Activated effector memory CD4-positive, alpha-beta T cell treated with Interleukin-2 at 50 U/mL for 16 hours (primary cell): Measurements from ENCODE around the gene TMEM119.
"Not testable (repeated sequence)": the region's sequence is repeated elsewhere in the genome, so short reads cannot be mapped to it uniquely, and the experiment has no call there.

Experiments
- DNase-seq: peaks from one replicate; pipeline ENCODE4 v3.0.0-alpha.2; 2020

Gene TMEM119

DNA sequence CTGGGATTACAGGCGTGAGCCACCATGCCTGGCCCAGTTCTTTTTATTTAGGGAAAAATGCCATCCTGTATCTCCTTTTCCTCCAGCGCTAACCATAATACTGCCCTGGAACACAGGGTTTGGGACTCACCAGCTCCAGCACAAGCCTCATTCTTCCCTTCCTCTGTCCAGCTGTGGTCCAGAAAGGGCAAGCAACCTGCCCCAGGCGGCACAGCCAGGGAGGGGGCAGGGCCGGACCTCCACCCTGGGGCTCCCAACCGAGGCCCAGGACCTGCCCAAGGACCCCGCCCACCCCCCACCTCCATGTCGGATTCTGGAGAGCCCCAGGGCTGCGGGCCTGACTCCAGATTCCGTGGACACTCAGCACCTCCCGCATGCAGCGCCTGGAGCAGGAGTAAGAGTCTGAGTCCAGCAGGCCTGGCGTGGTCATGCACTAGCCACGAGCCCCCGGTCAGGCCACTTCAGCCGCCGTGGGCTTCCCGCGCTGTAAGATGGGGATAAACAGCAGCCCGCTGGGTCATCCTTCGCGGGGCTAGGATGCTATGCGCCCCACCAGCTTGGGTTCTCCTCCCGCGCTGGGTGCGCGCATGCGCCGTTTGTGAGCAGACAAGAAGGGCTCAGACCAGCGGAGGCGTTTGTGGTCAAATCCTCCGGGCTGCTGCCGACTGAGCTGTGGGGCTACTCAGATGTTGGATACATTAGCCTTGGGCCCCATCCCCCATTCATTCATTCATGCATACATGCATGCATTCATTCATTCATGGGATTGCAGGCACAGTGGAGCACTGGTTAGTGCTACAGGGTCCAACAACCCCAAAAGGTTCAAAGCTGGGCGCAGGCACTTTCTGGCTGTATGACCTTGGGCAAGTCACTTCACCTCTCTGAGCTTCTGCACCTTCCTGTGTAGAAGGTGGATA is 16.3 kb downstream of the TMEM119 start:
- no peak for DNase-seq

- DNase-seq = no peak
Measured at GRCh38 chr12:108580531-108580930, 17.4 kb downstream of the TMEM119 start.

- DNase-seq = no peak
Measured at GRCh38 chr12:108578813-108579212, 19.1 kb downstream of the TMEM119 start.

- DNase-seq = no peak
Measured at GRCh38 chr12:108578264-108578663, 19.6 kb downstream of the TMEM119 start.

DNA sequence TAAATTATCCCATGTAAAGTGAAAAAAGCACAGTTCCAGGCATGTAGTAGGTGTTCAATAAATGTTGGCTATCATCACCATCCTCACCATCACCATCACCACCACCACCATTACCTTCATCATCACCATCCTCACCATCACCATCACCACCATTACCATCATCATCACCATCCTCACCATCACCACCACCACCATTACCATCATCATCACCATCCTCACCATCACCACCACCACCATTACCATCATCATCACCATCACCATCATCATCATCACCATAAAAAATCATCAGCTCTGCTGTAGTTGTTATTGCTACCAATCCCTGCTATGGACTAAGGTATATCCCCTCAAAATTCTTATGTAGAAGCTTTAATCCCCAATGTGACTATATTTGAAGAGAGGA is 20.4 kb downstream of the TMEM119 start:
- no peak for DNase-seq

DNA sequence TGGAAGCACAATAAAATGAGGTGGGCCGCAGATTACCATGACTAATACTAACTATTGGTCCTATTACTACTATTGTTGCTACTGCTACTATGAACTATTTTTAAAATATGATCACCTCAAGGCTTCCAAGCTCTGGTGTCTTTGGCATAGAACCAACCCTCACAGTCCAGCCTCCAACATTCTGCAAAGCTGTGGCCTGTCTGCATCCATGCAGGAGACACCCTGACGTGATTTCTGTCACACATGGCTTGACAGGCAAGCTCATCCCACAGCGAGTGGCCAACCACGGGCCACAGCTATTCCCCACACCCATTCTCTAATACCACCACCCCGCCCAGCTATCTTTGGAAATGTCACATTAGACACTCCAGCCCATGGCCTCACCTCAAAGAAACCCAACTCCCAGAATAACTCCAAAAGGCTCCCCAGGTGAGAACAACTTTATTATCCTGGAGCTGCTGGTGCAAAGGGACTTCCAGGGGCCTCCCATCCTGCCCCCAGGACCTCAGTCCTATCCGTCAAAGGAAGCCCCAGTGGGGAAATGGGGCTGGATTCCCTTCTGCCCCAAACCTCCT is 21.1 kb downstream of the TMEM119 start:
- DNase-seq = no peak

GRCh38 chr12:108575199-108575912 is 22.5 kb downstream of the TMEM119 start:
- no peak for DNase-seq

DNA sequence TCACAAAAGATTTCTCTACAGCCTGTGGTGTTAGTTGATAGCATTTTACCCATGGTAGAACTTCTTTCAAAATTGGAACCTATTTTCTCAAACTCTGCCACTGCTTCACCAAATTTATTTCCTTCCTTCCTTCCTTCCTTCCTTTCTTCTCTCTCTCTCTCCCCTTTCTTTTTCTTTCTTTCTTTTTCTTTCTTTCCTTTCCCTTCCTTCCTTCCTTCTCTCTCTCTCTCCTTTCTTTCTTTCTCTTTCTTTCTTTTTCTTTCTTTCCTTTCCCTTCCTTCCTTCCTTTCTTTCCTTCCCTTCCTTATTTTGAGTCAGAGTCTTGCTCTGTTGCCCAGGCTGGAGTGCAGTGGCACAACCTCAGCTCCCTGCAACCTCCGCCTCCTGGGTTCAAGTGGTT is 23.6 kb downstream of the TMEM119 start:
- DNase-seq = not testable (repeated sequence)

DNA sequence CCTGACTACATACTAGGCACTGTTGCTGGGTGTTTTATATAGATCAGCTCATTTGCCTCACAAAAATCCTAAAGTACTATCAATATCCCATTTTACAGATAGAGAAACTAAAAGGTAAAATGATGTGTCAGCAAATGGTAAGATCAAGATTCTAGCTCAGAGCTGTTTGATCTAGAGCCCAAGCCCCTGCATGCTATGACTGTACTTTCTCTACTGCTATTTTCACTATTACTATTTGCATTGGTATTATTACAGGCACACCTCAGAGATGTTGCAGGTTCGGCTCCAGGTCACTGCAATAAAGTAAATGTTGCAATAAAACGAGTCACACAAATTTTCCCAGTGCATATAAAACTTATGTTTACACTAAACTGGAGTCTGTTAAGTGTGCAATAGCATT is 24.6 kb downstream of the TMEM119 start:
- DNase-seq = no peak

GRCh38 chr12:108572166-108572790 is 25.6 kb downstream of the TMEM119 start:
- DNase-seq = no peak

DNA sequence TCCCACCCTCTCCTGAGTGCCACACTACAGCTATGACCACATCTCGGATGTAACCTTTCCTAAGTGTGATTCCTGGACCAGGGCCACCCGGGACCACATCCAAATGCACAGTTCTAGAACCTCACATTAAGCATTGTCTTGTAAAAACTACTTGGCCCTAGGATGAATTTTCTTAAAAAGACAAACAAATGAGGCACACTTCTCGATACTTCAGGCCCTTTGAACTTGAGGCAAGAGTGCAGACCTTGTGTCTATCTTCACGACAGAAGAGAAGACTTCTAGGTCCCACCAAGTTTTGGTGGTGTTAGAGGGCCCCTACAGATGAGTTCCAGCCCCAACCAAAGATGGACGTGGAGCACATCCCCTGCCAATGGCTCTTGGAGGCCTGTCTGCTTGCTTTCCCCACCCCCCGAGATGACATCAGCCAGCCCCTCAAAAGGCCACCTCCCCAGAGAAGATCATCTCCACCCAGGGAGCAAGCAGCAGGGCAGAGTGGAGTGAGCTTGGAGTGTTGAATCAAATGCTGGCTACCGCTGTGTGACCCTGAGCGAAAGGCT is 26.2 kb downstream of the TMEM119 start:
- no peak for DNase-seq

- no peak for DNase-seq
Measured at GRCh38 chr12:108570743-108571608, 26.9 kb downstream of the TMEM119 start.

- peak; percentile 50 for DNase-seq
Measured at GRCh38 chr12:108568338-108569154, 29.3 kb downstream of the TMEM119 start.

DNA sequence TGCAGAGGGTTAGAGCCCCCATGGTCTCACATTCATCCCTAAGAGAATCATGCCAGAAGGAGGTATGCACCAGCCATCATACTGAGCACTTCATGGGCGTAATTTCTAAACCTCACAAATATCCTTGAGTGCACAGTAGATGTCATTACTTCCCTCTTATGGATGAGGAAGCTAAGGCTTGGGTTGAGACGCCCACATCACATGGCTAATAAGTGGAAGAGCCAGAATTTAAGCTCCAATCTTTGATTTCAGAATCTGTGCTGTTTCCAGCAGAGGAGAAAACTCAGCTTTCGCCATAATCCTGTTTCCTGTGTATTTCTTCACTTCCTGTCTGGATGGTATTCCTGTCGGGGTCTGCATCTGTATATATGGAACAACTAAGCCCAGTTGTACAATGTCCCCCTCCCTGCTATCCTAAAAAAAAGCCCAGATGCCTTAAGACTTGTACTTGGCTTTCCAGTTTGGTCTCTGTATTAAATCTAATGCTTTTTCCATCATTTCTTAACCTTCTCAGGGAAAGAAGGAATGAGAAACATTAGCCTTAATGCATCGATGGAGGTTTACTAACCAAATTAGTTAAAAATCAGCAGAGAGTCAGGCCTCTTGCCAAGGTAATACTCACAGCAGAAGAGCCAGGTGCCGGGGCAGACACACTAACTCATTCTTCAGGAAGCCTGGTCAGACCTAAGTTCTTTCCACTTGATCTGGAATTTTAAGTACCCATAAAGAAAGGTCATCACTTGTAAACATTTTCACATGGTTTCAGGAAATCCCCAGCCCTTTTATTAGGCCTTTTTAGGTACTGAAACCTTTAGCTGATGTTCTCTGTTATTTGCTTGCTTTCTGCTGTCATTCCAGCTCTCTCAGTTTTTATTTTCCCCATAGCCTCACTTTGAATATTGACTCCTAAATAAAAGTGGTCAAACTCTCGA is 30.2 kb downstream of the TMEM119 start:
- no peak for DNase-seq

GRCh38 chr12:108566452-108566851 is 31.4 kb downstream of the TMEM119 start:
- no peak for DNase-seq

DNA sequence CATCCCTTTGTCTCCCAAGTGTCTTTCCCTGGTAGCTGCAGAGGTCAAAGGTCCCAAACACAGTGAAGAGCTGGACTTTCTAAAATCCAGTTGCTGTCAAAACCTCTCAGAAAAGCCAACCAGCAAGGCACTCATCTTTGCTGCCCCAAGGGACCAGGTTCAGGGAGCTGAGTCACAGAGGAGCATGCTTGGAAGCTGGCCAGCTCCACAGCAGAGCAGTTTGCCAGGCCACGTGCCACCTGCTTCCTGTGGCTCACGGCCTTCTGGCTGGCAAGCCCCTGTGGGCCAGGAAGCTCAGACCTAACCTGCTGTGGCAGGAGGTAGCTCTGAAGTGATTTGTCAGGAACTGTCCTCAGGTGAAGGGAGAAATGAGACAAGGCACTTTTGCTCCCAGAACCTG is 31.9 kb downstream of the TMEM119 start:
- peak; percentile 60 for DNase-seq

- DNase-seq = no peak
Measured at GRCh38 chr12:108565146-108565545, 32.7 kb downstream of the TMEM119 start.

DNA sequence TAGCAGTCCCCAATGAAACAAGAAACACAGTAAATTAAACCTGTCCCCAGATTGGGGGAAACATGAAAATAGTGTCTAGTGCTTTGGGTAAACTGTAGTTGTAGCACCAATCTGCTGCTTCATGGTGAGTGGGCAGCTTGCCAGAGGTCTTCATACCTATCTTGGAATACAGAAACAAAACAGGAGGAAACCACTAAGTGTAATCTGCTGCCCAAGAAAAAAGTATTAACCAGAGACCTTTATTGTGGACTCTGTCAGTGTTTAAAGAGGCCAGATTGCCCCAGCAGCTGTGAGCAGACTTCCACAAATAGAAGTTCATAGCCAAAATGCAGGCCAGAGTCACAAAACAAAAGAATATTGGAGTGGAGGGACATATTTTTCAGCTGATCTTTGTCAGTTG is 33.2 kb downstream of the TMEM119 start:
- no peak for DNase-seq

DNA sequence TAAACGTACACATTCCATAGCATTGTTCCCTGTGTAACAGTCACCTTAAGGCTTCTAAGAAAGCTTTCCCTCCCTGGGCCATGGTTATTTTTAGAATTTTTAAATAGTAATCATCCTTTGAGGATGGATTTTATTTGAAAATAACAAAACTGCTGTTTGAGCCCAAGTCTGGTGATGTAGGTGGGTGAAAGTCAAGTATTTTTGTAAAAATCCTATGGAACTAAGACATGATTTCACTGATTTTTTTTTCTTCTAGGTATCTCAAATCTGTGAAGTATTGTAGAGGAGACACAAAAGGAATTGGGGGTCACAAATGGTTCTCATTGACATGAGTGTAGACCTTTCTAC is 34.1 kb downstream of the TMEM119 start:
- DNase-seq = no peak
